WERI-Rb-1 (cell line): ENCODE results near the gene AP2M1.
A peak's percentile ranks its signal among the peaks of the same experiment; 100 is the strongest.

ENCODE experiments used
- DNase-seq: peaks from one replicate; pipeline ENCODE4 v3.0.0-alpha.2; 2020
- H3K27ac ChIP-seq: fragments of 250-450 bp; sonication (Bioruptor Pico); 2 replicates; pipeline ENCODE4 v1.5.1; 2020; ENCODE audit warnings: mild to moderate bottlenecking, moderate library complexity
- H3K27me3 ChIP-seq: fragments of 250-450 bp; sonication (Bioruptor Pico); 2 replicates; pipeline ENCODE4 v1.5.1; 2021; ENCODE audit warnings: mild to moderate bottlenecking, low read depth, moderate library complexity; ENCODE audit not compliant: insufficient read depth, severe bottlenecking
- H3K36me3 ChIP-seq: fragments of 250-450 bp; sonication (Bioruptor Pico); 2 replicates; pipeline ENCODE4 v1.5.1; 2020; ENCODE audit warnings: mild to moderate bottlenecking, moderate library complexity
- H3K4me3 ChIP-seq: 2 replicates; pipeline ENCODE4 v1.5.1; 2011; ENCODE audit warnings: low read depth, mild to moderate bottlenecking, control low read depth, low read length
- H3K9me3 ChIP-seq: fragments of 250-450 bp; sonication (Bioruptor Pico); 2 replicates; pipeline ENCODE4 v1.5.1; 2021; ENCODE audit warnings: mild to moderate bottlenecking, moderate library complexity; ENCODE audit not compliant: severe bottlenecking
- TF ChIP-seq, protein P1 (sequence below): IDR thresholded peaks from 2 replicates; pipeline ENCODE4 v1.5.1; 2011; ENCODE audit warnings: low read depth, mild to moderate bottlenecking, control low read depth, inconsistent platforms, low read length

Gene AP2M1

DNA sequence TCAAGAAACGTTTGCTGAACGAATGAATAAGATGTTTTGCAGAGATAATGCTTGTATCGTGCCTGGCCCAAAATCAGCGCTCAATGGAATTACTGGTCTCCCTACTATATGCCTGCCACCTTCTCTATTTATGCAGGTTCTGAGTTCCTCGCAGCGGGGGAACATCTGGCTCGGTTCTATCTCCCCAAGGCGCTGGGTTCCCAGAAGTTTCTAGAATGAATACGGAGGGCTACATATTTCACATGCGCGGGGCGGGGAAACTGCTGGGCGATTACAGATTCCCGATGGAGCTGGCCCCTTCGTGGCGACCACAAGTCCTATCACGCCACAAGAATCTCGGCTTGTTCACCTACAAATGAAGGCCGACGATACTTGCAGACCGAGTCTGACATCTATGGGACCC lies 39.9 kb upstream of the AP2M1 start:
- Histone ChIP-seq H3K27me3 (no peaks in the 10 kb centered on the region), H3K27ac (peak overlapping the region; percentile 84), H3K36me3 (peaks cover 23% of the 10 kb centered on the region), H3K4me3 (peak overlapping the region; percentile 99), H3K9me3 (no peaks in the 10 kb centered on the region)
- DNase-seq, result no peak
- TF ChIP-seq, protein P1, sequence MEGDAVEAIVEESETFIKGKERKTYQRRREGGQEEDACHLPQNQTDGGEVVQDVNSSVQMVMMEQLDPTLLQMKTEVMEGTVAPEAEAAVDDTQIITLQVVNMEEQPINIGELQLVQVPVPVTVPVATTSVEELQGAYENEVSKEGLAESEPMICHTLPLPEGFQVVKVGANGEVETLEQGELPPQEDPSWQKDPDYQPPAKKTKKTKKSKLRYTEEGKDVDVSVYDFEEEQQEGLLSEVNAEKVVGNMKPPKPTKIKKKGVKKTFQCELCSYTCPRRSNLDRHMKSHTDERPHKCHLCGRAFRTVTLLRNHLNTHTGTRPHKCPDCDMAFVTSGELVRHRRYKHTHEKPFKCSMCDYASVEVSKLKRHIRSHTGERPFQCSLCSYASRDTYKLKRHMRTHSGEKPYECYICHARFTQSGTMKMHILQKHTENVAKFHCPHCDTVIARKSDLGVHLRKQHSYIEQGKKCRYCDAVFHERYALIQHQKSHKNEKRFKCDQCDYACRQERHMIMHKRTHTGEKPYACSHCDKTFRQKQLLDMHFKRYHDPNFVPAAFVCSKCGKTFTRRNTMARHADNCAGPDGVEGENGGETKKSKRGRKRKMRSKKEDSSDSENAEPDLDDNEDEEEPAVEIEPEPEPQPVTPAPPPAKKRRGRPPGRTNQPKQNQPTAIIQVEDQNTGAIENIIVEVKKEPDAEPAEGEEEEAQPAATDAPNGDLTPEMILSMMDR, result no peak

DNA sequence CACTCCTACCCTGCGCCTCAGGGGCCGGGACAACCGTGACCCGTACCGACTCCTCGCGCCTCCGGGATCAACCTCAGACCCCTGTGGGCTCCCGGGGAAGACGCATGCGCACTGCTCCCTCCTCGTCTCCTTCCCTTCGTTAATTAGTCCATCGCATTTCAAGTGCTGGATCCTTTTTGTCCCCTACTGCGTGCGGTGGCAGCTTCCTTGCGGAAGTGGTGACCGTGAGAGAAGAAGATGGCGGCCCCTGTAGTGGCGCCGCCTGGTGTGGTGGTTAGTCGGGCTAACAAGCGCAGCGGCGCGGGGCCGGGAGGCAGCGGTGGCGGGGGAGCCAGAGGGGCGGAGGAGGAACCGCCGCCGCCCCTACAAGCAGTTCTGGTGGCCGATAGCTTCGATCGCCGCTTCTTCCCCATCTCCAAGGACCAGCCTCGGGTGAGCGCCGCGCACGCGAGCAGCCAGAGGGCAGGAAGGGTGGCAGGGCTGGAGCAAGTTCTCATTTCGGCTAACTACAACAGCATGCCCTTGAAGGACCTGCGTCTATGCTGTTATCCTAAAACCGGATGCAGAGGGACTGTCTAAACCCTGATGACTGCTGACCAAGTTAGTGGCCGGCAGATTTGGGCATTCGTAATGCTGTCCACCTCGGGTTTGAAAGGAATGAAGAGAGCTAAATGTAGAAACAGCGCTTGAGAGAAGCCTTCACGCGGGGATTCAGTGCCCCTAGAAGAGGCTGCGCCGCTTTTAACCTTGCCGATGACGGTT lies 39.3 kb upstream of the AP2M1 start, which contains the start of gene EIF2B5:
EIF2B5 (plus strand) TSS at position 210 of the 762 bp plus-strand sequence; CDS start at position 238, 28 bp downstream.
- Histone ChIP-seq H3K9me3 (no peaks in the 10 kb centered on the region), H3K27me3 (no peaks in the 10 kb centered on the region), H3K4me3 (peak within 1 kb of the TSS; percentile 99), H3K36me3 (peaks cover 29% of the 10 kb centered on the region), H3K27ac (peak within 1 kb of the TSS; percentile 84)
- TF ChIP-seq, protein P1, result peak; percentile 42
- DNase-seq, result peak; percentile 97

DNA sequence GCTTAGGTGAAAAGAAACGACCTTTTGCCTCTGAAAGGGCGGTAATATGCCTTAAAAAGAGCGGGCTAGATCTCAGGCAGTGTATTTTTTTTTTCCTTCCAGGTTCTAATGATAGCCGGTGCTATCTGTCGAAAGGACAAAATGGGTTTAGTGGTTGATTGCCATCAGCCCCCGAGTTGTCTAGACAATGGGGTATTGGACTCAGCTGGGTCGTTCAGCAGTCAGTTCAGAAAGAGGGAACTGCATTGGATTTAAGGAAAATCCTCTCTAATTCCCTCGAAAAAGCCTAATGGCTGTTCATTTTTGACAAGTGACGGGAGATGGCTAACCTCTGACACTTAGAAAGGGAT lies 38.8 kb upstream of the AP2M1 start:
- peak overlapping the region; percentile 99 for H3K4me3 ChIP-seq
- peak overlapping the region; percentile 84 for H3K27ac ChIP-seq
- TF ChIP-seq, protein P1, result no peak

DNA sequence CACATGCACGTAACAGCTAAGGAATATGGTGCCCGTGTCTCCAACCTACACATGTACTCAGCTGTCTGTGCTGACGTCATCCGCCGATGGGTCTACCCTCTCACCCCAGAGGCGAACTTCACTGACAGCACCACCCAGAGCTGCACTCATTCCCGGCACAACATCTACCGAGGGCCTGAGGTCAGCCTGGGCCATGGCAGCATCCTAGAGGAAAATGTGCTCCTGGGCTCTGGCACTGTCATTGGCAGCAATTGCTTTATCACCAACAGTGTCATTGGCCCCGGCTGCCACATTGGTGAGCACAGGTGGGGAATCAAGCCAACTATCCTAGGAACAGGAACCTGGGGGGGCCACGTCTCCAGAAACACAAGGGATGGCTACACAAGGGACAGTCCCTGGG lies 34.2 kb upstream of the AP2M1 start:
- H3K36me3 ChIP-seq, result peaks cover 78% of the 10 kb centered on the region

More for the DNA sequence above, 38.8 kb upstream of the AP2M1 start:
- Histone ChIP-seq H3K27me3 (no peaks in the 10 kb centered on the region), H3K36me3 (peaks cover 35% of the 10 kb centered on the region), H3K9me3 (no peaks in the 10 kb centered on the region)
- DNase-seq, result no peak

DNA sequence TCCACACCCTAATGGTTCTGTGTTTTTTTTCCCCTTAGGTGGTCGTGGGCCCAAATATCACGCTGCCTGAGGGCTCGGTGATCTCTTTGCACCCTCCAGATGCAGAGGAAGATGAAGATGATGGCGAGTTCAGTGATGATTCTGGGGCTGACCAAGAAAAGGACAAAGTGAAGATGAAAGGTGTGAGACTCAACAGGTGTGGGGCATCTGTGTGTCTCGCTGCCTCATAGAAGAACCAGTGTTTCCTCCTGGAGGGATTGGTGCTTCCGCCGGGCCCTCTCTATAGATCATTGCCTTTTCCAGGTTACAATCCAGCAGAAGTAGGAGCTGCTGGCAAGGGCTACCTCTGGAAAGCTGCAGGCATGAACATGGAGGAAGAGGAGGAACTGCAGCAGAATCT lies 32.5 kb upstream of the AP2M1 start:
- DNase-seq, result no peak
- H3K9me3 ChIP-seq, result no peaks in the 10 kb centered on the region
- no peak overlapping the region for H3K27ac ChIP-seq
- no peak overlapping the region for H3K4me3 ChIP-seq
- no peaks in the 10 kb centered on the region for H3K27me3 ChIP-seq
- TF ChIP-seq, protein P1, result no peak
- H3K36me3 ChIP-seq, result peaks cover 90% of the 10 kb centered on the region

More for the DNA sequence above, 34.2 kb upstream of the AP2M1 start:
- Histone ChIP-seq H3K27me3 (no peaks in the 10 kb centered on the region), H3K9me3 (no peaks in the 10 kb centered on the region), H3K27ac (no peak overlapping the region), H3K4me3 (no peak overlapping the region)
- TF ChIP-seq, protein P1, result no peak
- DNase-seq, result no peak
